Activated CD8-positive, alpha-beta T cell treated with anti-CD3 and anti-CD28 coated beads for 36 hours (primary cell): Measurements from ENCODE around the gene FNBP1L. TPM values are rescaled to one million over a fixed set of nuclear protein-coding genes. Genes with fewer than 3 reads are reported as not detected.
"Not testable (repeated sequence)": the region's sequence is repeated elsewhere in the genome, so short reads cannot be mapped to it uniquely, and the experiment has no call there.

Source experiments
- ATAC-seq: fragments of 200-7000 bp; cut with Tn5 transposase; one replicate; pipeline ENCODE4 v1.10.0; 2021; ENCODE audit warnings: mild to moderate bottlenecking, moderate library complexity
- CTCF ChIA-PET: fragments of 350-600 bp; sonication (Branson Sonifier 250); formaldehyde crosslinking; loops from one replicate; lab custom pipeline; 2021; ENCODE audit warnings: antibody characterized with exemption; lab: Charles Lee
- POLR2A ChIA-PET: fragments of 350-600 bp; sonication (Branson Sonifier 250); formaldehyde crosslinking; loops from one replicate; lab custom pipeline; 2021; ENCODE audit warnings: antibody characterized with exemption; lab: Charles Lee
- DNase-seq: peaks from one replicate; pipeline ENCODE4 v3.0.0-alpha.2; 2020
- H3K27ac Mint-ChIP-seq: one replicate; pipeline ENCODE4 v1.8.0; 2021; ENCODE audit warnings: mild to moderate bottlenecking, mixed read lengths
- H3K27me3 Mint-ChIP-seq: one replicate; pipeline ENCODE4 v1.8.0; 2021; ENCODE audit warnings: mixed read lengths
- H3K36me3 Mint-ChIP-seq: one replicate; pipeline ENCODE4 v1.8.0; 2021; ENCODE audit warnings: low read depth, mixed read lengths
- H3K4me1 Mint-ChIP-seq: one replicate; pipeline ENCODE4 v1.8.0; 2021; ENCODE audit warnings: low read depth, mixed read lengths
- H3K4me3 Mint-ChIP-seq: one replicate; pipeline ENCODE4 v1.8.0; 2021; ENCODE audit warnings: mild to moderate bottlenecking, moderate library complexity, mixed read lengths
- H3K9me3 Mint-ChIP-seq: one replicate; pipeline ENCODE4 v1.8.0; 2021; ENCODE audit warnings: mixed read lengths
- intact Hi-C: fragments of 100-400 bp; cut with micrococcal nuclease; formaldehyde crosslinking; loops from one replicate; pipeline ENCODE4 v1.10.0; 2022
- total RNA-seq, 2 experiments: library from RNA; stranded (reverse); gene quantifications; one replicate each; pipeline ENCODE4 v1.2.3, GENCODE V29; 2021
- TF ChIP-seq, protein P1 (sequence below): fragments of 200-600 bp; IDR thresholded peaks from one replicate; pipeline ENCODE4 v1.8.0; 2022; ENCODE audit warnings: antibody characterized with exemption, mild to moderate bottlenecking

Gene FNBP1L
- total RNA-seq, 2 experiments from 2014 or later: 0.20 to 0.25 TPM

DNA sequence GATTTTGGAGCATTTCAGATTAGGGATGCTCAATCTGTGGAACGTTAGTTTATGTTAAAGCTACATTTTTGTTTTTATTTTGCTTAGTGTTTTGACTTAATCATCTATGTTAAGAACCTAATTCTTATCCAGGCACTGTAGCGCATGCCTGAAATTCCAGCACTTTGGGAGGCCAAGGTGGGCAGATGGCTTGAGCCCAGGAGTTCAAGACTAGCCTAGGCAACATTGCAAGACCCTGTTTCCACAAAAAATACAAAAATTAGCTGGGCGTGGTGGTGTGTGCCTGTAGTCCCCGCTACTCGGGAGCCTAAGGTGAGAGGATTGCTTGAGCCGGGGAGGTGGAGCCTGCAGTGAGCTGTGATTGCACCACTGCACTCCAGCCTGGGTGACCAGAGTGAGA, 23.4 kb downstream of the FNBP1L start:
- Mint-ChIP-seq H3K9me3 (peaks cover 6% of the 10 kb centered on the region), H3K27me3 (peaks cover 7% of the 10 kb centered on the region), H3K4me1 (no peaks in the 10 kb centered on the region), H3K27ac (no peak overlapping the region), H3K36me3 (peaks cover 2% of the 10 kb centered on the region), H3K4me3 (no peak overlapping the region)
- TF ChIP-seq, protein P1, sequence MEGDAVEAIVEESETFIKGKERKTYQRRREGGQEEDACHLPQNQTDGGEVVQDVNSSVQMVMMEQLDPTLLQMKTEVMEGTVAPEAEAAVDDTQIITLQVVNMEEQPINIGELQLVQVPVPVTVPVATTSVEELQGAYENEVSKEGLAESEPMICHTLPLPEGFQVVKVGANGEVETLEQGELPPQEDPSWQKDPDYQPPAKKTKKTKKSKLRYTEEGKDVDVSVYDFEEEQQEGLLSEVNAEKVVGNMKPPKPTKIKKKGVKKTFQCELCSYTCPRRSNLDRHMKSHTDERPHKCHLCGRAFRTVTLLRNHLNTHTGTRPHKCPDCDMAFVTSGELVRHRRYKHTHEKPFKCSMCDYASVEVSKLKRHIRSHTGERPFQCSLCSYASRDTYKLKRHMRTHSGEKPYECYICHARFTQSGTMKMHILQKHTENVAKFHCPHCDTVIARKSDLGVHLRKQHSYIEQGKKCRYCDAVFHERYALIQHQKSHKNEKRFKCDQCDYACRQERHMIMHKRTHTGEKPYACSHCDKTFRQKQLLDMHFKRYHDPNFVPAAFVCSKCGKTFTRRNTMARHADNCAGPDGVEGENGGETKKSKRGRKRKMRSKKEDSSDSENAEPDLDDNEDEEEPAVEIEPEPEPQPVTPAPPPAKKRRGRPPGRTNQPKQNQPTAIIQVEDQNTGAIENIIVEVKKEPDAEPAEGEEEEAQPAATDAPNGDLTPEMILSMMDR: no peak
- ChIA-PET POLR2A (no interaction called here), CTCF (no interaction called here)
- no peak for ATAC-seq
- DNase-seq: no peak
- intact Hi-C loops: no loop called here

DNA sequence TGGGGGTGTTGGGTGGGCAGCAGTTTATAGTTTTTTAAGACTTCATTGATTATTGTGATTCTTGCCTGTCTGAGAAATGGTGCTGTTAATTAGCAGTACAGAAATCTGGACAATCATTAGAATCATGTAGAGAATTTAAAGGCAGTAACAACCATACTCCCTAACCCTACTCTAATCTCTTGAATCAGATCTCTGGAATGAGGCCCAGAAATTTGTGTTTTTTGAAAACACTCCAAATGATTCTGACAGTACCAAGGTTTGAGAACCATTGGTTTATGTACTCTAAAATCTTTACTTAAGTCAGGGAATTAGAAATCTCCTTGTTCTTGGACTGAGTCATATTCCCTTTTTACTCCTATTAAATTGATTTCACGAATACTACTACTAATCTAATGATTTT, 24.0 kb downstream of the FNBP1L start:
- Mint-ChIP-seq H3K4me1 (no peaks in the 10 kb centered on the region), H3K27ac (no peak overlapping the region), H3K4me3 (no peak overlapping the region), H3K36me3 (no peaks in the 10 kb centered on the region), H3K9me3 (peaks cover 2% of the 10 kb centered on the region), H3K27me3 (peaks cover 4% of the 10 kb centered on the region)
- intact Hi-C loops: no loop called here
- POLR2A ChIA-PET: no interaction called here
- DNase-seq (no peak), ATAC-seq (no peak)
- TF ChIP-seq, protein P1: no peak
- CTCF ChIA-PET: no interaction called here

DNA sequence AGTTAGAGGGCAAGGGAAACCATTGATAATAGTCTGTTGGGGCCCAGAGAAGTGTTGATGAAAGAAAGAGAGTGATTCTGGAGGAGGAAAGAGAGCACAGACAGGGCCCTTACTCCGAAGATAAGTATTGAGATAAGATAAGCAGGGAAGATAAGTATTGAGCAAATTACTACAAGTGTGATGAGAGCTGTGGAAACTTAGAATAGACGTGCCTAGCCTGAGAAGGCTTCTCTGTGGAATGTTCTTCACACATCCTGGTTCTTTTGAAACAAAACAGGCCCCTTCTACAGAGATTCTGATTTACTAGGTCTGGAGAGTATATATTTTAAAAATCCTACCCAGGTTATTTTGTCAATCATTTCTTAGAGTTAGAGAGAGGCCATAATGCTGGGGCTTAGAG, 26.4 kb downstream of the FNBP1L start:
- TF ChIP-seq, protein P1: no peak
- Mint-ChIP-seq H3K27ac (no peak overlapping the region), H3K9me3 (peaks cover 13% of the 10 kb centered on the region), H3K4me3 (no peak overlapping the region), H3K27me3 (peaks cover 4% of the 10 kb centered on the region), H3K4me1 (no peaks in the 10 kb centered on the region), H3K36me3 (peaks cover 2% of the 10 kb centered on the region)
- ATAC-seq (no peak), DNase-seq (no peak)
- CTCF ChIA-PET: no interaction called here
- intact Hi-C loops: no loop called here
- POLR2A ChIA-PET: no interaction called here

DNA sequence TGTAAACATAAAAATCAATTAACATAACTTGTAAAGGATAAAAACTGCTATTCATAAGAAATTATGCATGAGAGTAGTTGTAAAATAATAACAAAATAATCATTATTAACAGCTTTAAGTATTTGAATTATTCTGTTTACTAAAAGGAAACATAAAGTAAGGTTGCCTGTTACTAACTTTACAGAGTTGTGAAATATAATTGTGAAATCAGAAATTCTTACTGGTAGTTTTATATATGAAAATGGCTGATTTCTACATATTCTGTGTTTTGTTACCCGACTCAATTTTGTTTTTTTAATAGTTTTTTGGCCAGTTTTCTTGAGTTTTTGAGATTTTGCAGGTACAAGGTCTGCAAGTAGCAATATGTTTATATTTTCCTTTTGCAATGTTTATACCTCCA, 27.8 kb downstream of the FNBP1L start:
- no peak for DNase-seq
- POLR2A ChIA-PET: no interaction called here
- H3K9me3 Mint-ChIP-seq: peaks cover 19% of the 10 kb centered on the region
- CTCF ChIA-PET: no interaction called here
- no peaks in the 10 kb centered on the region for H3K4me1 Mint-ChIP-seq
- no peak overlapping the region for H3K4me3 Mint-ChIP-seq
- ATAC-seq: no peak
- H3K27me3 Mint-ChIP-seq: peaks cover 4% of the 10 kb centered on the region
- H3K27ac Mint-ChIP-seq: no peak overlapping the region
- peaks cover 4% of the 10 kb centered on the region for H3K36me3 Mint-ChIP-seq
- intact Hi-C loops: no loop called here
- TF ChIP-seq, protein P1: no peak

DNA sequence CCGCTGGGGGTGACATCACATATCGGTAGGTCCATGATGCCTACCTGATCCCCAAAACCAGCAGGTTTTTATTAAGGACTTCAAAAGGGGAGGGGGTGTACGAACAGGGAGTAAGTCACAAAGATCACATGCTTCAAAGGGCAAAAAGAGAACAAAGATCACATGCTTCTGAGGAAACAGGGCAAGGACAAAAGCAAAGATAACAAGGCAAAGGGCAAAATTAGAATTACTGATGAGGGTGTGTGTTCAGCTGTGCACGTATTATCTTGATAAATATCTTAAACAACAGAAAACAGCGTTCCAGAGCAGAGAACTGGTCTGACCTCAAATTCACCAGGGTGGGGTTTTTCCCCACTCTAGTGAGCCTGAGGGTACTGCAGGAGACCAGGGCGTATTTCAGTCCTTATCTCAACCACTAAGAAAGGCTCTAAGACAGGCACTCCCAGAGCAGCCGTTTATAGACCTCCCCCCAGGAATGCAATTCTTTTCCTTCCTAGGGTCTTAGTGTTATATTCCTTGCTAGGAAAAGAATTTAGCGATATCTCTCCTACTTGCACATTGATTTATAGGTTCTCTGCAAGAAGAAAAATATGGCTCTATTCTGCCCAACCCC, 31.3 kb downstream of the FNBP1L start:
- H3K4me1 Mint-ChIP-seq, ATAC-seq, POLR2A ChIA-PET, H3K27me3 Mint-ChIP-seq, intact Hi-C loops, H3K27ac Mint-ChIP-seq, DNase-seq, H3K4me3 Mint-ChIP-seq, H3K36me3 Mint-ChIP-seq, CTCF ChIA-PET: not testable (repeated sequence)
- peaks cover 19% of the 10 kb centered on the region for H3K9me3 Mint-ChIP-seq

DNA sequence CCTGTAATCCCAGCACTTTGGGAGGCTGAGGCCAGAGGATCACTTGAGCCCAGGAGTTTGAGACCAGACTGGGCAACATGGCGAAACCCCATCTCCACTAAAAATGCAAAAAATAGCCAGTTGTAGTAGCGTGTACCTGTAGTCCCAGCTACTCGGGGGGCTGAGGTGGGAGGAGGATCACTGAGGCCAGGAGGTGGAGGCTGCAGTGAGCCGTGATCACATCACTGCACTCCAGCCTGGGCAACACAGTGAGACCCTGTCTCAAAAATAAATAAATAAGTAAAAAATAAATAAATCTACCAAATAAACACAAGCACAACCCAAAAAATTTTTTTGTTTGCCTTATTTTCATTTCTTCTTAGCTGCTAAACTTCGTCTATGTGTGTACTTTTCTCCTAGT, 34.0 kb downstream of the FNBP1L start:
- H3K4me3 Mint-ChIP-seq, H3K4me1 Mint-ChIP-seq, ATAC-seq, CTCF ChIA-PET, DNase-seq, POLR2A ChIA-PET, H3K27ac Mint-ChIP-seq, H3K36me3 Mint-ChIP-seq, intact Hi-C loops, H3K27me3 Mint-ChIP-seq: not testable (repeated sequence)
- H3K9me3 Mint-ChIP-seq: peaks cover 19% of the 10 kb centered on the region
